Measurements from ENCODE around the gene GMEB1. TPM values are rescaled to one million over a fixed set of nuclear protein-coding genes. Genes with fewer than 3 reads are reported as not detected.
A peak's percentile ranks its signal among the peaks of the same experiment; 100 is the strongest.
"Not testable (repeated sequence)": the region's sequence is repeated elsewhere in the genome, so short reads cannot be mapped to it uniquely, and the experiment has no call there.

Gene GMEB1
- total RNA-seq, 1 experiment from 2014 or later = 20.9 TPM

DNA sequence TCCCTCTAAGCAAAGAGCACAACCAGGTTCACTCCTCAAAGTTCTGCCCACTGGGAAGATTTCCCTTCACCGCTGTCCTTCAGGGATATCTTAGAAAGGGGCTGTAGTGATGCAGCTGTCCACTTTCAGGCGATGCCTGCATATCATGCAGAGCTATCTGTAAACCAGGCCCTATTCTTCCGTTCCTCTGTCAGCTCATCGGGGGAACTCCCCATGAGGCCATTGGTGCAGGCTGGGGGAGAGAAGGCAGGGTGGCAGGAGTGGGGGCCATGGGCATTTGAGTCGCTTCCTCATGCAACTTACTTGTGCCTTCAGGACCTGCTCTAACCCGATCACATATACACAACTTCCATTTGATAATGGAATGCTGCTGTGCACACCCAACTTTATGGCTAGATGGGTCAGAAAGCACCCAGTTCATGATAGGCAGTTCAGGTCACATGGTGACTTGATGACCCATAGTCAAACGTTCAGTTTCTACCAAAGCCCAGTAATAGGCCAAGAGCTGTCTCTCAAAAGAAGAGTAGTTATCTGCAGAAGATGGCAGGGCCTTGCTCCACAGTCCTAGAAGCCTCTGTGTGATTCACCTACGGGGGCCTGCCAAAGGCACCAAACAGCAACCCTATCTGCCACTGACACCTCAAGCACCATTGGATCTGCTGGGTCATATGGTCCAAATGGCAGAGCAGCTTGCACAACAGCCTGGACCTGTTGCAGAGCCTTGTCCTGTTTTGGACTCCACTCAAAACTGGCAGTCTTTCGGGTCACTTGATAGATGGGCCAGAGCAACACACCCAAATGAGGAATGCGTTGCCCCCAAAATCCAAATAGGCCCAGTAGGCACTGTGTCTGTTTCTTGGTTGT is 12.9 kb upstream of the GMEB1 start:
- not testable (repeated sequence) for DNase-seq; H3K36me3 ChIP-seq (replicated peaks; ENCODE audit: control insufficient read depth, insufficient read depth, low read length); H3K4me3 ChIP-seq (ENCODE audit: insufficient read depth, low read depth, low read length)

DNA sequence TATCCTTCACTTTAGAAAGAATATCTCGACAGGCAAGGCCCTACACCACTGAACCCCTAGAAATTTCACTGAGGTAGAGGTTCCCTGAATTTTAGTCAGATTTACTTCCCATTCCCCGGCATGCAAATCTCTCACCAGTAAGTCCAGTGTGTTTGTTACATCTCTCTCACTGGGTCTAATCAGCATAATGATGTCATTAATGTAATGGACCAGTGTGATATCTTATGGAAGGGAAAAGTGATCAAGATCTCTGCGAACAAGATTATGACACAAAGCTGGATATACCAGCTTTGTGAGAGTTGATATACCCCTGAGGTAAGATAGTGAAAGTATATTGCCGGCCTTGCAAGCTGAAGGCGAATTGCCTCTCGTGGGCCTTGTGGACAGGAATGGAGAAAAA is 12.2 kb upstream of the GMEB1 start:
- no peak overlapping the region for H3K4me3 ChIP-seq (ENCODE audit: insufficient read depth, low read depth, low read length)
- no peaks in the 10 kb centered on the region for H3K36me3 ChIP-seq (replicated peaks; ENCODE audit: control insufficient read depth, insufficient read depth, low read length)
- no peak for DNase-seq
- no peaks in the 10 kb centered on the region for H3K27me3 ChIP-seq (ENCODE audit: control insufficient read depth, insufficient read depth, low read length)

More for the DNA sequence above, 12.9 kb upstream of the GMEB1 start:
- not testable (repeated sequence) for H3K27me3 ChIP-seq (ENCODE audit: control insufficient read depth, insufficient read depth, low read length)

DNA sequence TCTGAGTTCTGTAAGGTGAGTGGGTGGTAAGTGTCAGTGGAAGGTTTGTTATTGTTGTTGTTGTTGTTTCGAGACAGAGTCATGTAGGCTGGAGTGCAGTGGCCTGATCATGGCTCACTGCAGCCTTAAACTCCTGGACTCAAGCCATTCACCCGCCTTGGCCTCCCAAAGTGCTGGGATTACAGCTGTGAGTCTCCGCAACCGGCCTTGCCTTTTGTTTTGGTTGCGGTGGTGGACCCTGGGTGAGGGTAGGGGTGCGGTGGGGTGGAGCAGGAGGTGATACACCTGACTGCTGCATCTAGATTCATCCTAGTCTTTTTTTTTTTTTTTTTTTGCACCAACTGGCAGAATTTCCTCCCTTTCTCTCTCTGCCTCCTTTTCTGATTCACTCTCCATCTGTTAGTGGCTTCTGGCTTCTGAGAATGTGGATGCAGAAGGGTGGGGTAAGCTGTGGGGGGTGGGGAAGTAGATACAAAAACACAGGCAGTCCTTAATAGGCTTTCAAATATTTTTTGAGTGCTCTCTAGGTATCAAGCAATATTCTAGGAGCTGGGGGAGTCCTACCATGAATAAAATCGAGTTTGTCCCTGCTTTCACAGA is 4.6 kb upstream of the GMEB1 start:
- no peak overlapping the region for H3K4me3 ChIP-seq (ENCODE audit: insufficient read depth, low read depth, low read length)
- DNase-seq = peak; percentile 29
- H3K36me3 ChIP-seq (replicated peaks; ENCODE audit: control insufficient read depth, insufficient read depth, low read length) = no peaks in the 10 kb centered on the region
- H3K27me3 ChIP-seq (ENCODE audit: control insufficient read depth, insufficient read depth, low read length) = no peaks in the 10 kb centered on the region

DNA sequence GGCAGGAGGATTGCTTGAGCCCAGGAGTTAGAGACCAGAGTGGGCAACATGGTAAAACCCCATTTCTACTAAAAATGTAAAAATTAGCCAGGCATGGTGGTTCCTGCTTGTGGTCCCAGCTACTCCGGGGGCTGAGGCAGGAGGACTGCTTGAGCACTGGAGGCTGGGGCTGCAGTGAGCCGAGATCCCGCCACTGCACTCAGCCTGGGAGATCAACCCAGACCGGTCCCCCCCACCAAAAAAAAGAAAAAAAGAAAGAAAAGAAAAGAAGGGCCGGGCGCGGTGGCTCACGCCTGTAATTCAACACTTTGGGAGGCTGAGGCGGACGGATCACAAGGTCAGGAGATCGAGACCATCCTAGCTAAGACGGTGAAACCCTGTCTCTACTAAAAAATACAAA is 1.8 kb upstream of the GMEB1 start:
- Histone ChIP-seq H3K36me3 (replicated peaks; ENCODE audit: control insufficient read depth, insufficient read depth, low read length) (no peaks in the 10 kb centered on the region), H3K27me3 (ENCODE audit: control insufficient read depth, insufficient read depth, low read length) (no peaks in the 10 kb centered on the region), H3K4me3 (ENCODE audit: insufficient read depth, low read depth, low read length) (no peak overlapping the region)
- DNase-seq = no peak

DNA sequence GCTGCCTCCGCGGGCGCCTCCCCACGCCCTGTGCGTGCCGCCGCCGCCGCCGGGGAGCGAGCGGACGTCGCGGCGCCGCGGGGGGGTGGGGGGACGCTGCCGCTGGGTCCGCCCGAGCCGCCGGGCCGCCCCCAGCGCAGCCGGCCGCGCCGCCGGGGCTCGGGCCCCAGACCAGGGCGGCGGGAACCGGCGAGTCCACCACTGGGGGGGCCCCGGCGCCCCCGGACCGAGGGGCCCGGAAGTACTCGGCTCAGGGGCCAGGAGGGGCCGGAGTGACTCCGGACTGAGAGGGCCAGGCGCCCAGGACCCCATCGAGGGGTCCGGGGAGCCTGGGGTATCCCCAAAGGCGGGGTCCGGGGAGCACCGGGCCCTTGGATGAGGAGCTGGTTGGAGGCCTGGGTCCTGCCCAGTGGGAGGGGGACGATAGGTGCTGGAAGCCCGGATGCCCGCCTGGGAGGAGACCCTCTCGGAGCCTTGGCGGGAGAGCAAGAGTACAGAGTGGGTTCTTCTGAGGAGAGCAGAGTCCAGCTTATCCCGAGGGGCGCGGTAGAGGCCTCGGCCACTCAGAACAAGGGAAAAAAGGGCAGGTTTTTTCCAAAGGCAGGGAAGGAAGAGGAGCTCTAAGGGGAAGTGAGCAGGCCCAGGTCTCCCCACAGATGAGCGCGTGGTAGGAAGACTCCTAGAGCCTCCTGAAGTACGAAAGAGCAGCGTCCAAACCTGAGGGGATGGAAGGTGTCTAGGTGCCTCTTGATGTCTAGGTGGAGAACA is 556 bp downstream of the GMEB1 start:
- H3K36me3 ChIP-seq (replicated peaks; ENCODE audit: control insufficient read depth, insufficient read depth, low read length) = no peaks in the 10 kb centered on the region
- no peak for DNase-seq
- no peaks in the 10 kb centered on the region for H3K27me3 ChIP-seq (ENCODE audit: control insufficient read depth, insufficient read depth, low read length)
- peak overlapping the region; percentile 89 for H3K4me3 ChIP-seq (ENCODE audit: insufficient read depth, low read depth, low read length)

DNA sequence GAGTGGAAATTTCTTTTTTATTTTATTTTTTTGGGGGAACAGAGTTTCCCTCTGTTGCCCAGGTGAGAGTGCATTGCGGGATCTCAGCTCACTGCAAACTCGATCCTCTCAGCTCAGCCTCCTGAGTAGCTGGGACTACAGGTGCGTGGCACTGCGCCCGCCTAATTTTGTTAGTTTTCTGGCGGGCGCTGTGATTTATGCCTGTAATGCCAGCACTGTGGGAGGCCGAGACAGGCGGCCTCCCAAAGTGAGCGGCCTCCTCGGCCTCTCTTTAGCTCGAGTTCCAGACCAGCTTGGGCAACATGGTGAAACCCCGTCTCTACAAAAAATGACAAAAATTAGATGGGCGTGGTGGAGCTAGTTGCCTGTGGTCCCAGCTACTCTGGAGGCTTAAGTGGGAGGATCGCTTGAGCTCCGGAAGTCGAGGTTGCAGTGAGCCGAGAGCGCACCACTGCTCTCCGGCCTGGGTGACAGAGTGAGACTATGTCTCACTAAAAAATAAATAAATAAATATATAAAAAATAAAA is 2.7 kb downstream of the GMEB1 start:
- H3K4me3 ChIP-seq (ENCODE audit: insufficient read depth, low read depth, low read length) = no peak overlapping the region
- DNase-seq = no peak
- no peaks in the 10 kb centered on the region for H3K27me3 ChIP-seq (ENCODE audit: control insufficient read depth, insufficient read depth, low read length)
- no peaks in the 10 kb centered on the region for H3K36me3 ChIP-seq (replicated peaks; ENCODE audit: control insufficient read depth, insufficient read depth, low read length)

DNA sequence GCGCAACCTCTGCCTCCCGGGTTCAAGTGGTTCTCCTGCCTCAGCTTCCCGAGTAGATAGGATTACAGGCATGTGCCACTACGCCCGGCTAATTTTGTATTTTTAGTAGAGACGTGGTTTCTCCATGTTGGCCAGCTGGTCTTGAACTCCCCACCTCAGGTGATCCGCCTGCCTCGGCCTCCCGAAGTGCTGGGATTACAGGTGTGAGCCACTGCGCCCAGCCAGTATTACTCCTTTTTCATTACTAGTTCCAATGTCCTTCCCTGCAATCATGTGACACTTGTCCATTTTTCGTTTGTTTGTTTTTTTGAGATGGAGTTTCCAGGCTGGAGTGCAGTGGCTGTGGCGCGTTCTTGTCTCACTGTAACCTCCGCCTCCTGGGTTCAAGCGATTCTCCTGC is 4.4 kb downstream of the GMEB1 start:
- not testable (repeated sequence) for H3K4me3 ChIP-seq (ENCODE audit: insufficient read depth, low read depth, low read length); DNase-seq; H3K27me3 ChIP-seq (ENCODE audit: control insufficient read depth, insufficient read depth, low read length); H3K36me3 ChIP-seq (replicated peaks; ENCODE audit: control insufficient read depth, insufficient read depth, low read length)

DNA sequence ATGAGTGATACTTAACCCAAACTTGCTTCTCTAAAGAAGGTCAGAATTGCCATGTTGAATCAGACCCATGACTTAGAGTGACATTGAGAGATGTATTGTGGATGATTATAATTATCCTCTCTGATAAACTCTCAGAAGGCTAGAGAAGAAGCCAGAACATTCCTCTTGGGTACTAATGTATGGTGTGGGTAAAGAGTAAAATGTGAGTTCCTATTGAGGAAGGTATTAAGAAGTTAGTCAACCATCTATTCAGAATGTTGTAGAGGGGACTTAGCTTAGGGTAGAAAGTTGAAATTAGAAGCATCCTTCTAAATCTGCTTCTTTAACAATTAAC is 7.3 kb downstream of the GMEB1 start:
- H3K27me3 ChIP-seq (ENCODE audit: control insufficient read depth, insufficient read depth, low read length) = no peaks in the 10 kb centered on the region
- H3K36me3 ChIP-seq (replicated peaks; ENCODE audit: control insufficient read depth, insufficient read depth, low read length) = peaks cover under 1% of the 10 kb centered on the region; the same call in 1 of the 2 replicates
- DNase-seq = no peak

DNA sequence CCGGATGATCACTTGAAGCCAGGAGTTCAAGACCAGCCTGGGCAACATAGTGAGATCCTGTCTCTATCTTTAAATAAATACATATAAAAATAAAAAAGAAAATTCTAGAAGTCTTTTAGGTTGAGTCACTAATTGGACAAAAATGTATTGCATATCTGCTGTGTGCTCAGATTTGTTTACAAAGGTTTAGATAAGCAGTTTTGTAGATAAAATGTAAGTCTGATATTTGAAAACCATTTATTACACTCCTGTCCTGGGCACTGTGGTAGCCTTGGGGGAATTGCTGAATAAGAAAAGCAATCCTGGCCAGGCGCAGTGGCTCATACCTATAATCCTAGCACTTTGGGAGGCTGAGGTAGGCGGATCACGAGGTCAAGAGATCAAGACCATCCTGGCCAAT is 11.6 kb downstream of the GMEB1 start:
- Histone ChIP-seq H3K27me3 (ENCODE audit: control insufficient read depth, insufficient read depth, low read length) (no peaks in the 10 kb centered on the region), H3K36me3 (replicated peaks; ENCODE audit: control insufficient read depth, insufficient read depth, low read length) (peaks cover 4% of the 10 kb centered on the region), H3K4me3 (ENCODE audit: insufficient read depth, low read depth, low read length) (no peak overlapping the region)
- no peak for DNase-seq

More for the DNA sequence above, 7.3 kb downstream of the GMEB1 start:
- no peak overlapping the region for H3K4me3 ChIP-seq (ENCODE audit: insufficient read depth, low read depth, low read length)

DNA sequence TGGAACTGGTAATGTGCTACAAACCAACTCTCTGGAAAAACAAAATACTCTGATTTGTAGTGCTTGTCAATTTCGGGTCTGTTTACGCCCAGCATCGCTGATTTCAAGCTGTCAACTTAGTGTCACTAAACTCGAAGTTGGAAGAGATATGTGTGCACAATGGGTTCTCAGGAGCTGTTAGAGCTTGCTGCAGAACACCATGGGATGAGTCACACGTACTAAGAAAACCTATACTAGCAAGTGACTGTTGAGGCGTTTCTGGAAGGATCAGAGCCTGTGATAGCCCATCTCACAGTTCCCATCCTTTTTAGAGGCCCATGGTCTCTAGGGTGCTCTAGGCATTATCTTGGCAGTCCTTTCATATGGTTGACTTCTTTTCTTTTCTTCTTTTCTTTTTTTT is 14.3 kb downstream of the GMEB1 start:
- Histone ChIP-seq H3K27me3 (ENCODE audit: control insufficient read depth, insufficient read depth, low read length) (no peaks in the 10 kb centered on the region), H3K4me3 (ENCODE audit: insufficient read depth, low read depth, low read length) (no peak overlapping the region), H3K36me3 (replicated peaks; ENCODE audit: control insufficient read depth, insufficient read depth, low read length) (peaks cover 4% of the 10 kb centered on the region)
- no peak for DNase-seq

DNA sequence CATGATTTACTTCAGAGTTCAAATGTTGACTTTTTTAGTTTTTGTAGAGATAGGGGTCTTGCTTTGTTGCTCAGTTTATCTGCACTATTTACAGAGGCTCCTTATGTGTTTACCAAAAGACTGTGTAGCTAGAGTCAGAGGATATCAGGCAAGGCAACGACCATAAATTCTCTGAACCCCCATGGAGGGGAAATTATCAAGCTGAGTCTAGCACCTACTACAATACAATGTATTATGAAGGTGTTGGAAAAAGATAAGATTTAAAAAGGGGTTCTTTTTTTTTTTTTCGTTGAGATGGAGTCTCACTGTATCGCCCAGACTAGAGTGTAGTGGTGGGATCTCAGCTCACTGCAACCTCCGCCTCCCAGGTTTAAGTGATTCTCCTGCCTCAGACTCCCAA is 16.4 kb downstream of the GMEB1 start:
- peaks cover 4% of the 10 kb centered on the region for H3K36me3 ChIP-seq (replicated peaks; ENCODE audit: control insufficient read depth, insufficient read depth, low read length)
- no peak for DNase-seq
- H3K4me3 ChIP-seq (ENCODE audit: insufficient read depth, low read depth, low read length) = no peak overlapping the region
- H3K27me3 ChIP-seq (ENCODE audit: control insufficient read depth, insufficient read depth, low read length) = no peaks in the 10 kb centered on the region

DNA sequence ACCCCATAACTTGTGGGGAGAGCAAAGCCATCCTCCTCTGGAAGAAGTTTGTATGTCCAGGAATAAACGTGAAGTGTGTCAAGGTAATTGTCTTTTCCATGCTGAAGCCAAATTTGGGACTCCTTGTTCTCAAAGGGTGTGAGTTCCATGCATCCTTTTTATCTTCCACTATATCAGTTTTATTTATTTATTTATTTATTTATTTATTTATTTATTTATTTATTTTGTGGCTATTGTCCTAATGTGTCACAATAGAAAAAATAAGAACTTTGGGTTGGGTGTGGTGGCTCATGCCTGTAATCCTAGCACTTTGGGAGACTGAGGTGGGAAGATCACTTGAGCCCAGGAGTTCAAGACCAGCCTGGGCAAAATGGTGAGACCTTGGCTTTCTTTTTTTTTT is 23.0 kb downstream of the GMEB1 start:
- H3K36me3 ChIP-seq (replicated peaks; ENCODE audit: control insufficient read depth, insufficient read depth, low read length); DNase-seq; H3K4me3 ChIP-seq (ENCODE audit: insufficient read depth, low read depth, low read length); H3K27me3 ChIP-seq (ENCODE audit: control insufficient read depth, insufficient read depth, low read length): not testable (repeated sequence)

DNA sequence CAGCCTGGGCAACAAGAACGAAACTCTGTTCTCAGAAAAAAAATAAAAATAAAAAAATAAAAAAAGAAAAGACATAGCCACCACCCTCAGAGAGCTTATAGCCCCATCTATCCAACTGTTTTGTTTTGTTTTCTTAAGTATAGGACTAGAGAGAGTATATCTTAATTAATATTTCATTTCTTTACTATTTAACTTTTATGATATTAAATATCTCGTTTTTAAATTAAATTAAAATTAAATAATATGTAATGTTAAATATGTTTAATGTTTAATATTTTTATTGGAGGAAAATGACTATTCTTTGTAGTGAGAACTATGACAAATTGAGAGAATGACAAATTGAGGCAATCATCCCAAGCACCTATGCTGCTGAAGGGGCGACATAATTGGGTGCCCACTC is 35.0 kb downstream of the GMEB1 start:
- no peak for DNase-seq

DNA sequence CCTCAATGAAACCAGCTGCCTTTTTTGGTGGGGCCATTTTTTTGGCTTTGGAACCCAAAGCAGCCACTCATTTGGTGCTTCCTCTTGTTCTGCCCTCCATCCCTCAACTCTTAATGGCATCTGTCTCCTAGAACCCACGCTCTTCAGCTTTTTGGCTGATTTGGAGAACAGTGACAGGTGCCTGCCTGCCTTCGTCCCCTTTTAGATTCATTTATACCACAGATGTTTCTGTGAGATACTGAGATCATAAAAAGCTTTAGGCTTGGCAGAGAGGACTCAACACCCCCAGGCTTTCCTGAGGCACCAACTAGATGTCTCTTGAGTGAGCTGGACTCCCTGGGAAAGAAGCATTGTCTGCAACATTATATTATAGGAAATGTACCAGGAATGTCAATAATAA is 47.8 kb downstream of the GMEB1 start:
- Histone ChIP-seq H3K27me3 (ENCODE audit: control insufficient read depth, insufficient read depth, low read length) (no peaks in the 10 kb centered on the region), H3K4me3 (ENCODE audit: insufficient read depth, low read depth, low read length) (no peak overlapping the region), H3K36me3 (replicated peaks; ENCODE audit: control insufficient read depth, insufficient read depth, low read length) (peaks cover 10% of the 10 kb centered on the region)
- no peak for DNase-seq

More for the DNA sequence above, 35.0 kb downstream of the GMEB1 start:
- H3K36me3 ChIP-seq (replicated peaks; ENCODE audit: control insufficient read depth, insufficient read depth, low read length) = peaks cover 6% of the 10 kb centered on the region
- H3K4me3 ChIP-seq (ENCODE audit: insufficient read depth, low read depth, low read length) = no peak overlapping the region
- no peaks in the 10 kb centered on the region for H3K27me3 ChIP-seq (ENCODE audit: control insufficient read depth, insufficient read depth, low read length)

DNA sequence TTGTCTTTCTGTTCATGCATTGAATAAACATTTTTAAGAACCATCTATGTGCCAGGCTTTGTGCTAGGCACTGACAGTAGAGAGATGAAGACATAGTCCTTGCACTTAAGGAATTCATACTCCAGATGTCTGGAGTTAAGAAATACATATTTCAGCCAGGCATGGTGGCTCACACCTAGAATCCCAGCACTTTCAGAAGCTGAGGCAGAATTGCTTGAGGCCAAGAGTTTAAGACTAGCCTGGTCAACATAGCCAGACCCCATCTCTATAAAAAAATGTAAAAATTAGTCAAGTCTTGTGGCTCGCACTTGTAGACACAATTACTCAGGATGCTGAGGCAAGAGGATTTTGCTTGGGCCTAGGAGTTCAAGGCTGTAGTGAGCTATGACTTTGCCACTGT is 49.6 kb downstream of the GMEB1 start:
- Histone ChIP-seq H3K4me3 (ENCODE audit: insufficient read depth, low read depth, low read length) (no peak overlapping the region), H3K27me3 (ENCODE audit: control insufficient read depth, insufficient read depth, low read length) (no peaks in the 10 kb centered on the region), H3K36me3 (replicated peaks; ENCODE audit: control insufficient read depth, insufficient read depth, low read length) (peaks cover 9% of the 10 kb centered on the region)
- no peak for DNase-seq
